Right lobe of liver (tissue), 4 donors: ENCODE results near the gene UBE2N.
"Not testable (repeated sequence)": the region's sequence is repeated elsewhere in the genome, so short reads cannot be mapped to it uniquely, and the experiment has no call there.

Source experiments
- POLR2A ChIP-seq: fragments of 450-650 bp; IDR thresholded peaks from one replicate; pipeline ENCODE4 v1.6.1; 2017; ENCODE audit warnings: antibody characterized with exemption, mild to moderate bottlenecking
- TF ChIP-seq, protein P1 (sequence below), 4 donors: fragments of 200-600 bp in 3 of 4; fragments of 450-650 bp in 1 of 4; IDR thresholded peaks; one replicate each; pipeline versions ENCODE4 v1.5.1 to v1.8.0; 2016 to 2022; ENCODE audit warnings: antibody characterized with exemption in 4 of 4, mild to moderate bottlenecking in 2 of 4
- donor health status: DM: no; HTN: no; CAD: no.
- donor health status: DM: no; HTN: no; CAD: no.
- donor health status: DM: no; HTN: yes; CAD: no.

DNA sequence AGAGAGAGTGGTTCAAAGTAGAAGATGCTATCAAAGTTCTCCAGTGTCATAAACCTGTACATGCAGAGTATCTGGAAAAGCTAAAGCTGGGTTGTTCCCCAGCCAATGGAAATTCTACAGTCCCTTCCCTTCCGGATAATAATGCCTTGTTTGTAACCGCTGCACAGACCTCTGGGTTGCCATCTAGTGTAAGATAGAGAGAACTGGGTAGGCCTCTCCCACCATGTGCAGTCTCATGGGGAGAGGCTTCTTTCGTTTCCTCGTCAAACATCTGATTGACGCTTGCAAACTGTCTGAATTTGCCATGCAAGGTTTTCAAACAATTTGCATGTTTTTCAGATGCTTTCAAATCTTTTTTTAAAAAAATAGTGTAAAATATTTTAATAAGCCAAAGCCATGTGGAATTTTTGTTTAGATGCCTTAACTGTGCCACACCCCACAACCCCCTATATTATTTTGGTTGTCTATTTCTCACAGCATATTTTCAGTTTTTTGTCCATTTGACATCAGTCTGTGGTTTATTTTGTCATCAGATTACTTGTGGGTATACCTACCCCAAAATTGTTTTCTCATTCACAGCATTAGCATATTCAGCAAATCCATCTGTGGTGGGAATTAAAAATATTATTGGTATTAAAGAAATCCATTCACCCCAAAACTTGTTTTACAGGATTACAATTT is 42.4 kb downstream of the UBE2N start:
- TF ChIP-seq, protein P1, sequence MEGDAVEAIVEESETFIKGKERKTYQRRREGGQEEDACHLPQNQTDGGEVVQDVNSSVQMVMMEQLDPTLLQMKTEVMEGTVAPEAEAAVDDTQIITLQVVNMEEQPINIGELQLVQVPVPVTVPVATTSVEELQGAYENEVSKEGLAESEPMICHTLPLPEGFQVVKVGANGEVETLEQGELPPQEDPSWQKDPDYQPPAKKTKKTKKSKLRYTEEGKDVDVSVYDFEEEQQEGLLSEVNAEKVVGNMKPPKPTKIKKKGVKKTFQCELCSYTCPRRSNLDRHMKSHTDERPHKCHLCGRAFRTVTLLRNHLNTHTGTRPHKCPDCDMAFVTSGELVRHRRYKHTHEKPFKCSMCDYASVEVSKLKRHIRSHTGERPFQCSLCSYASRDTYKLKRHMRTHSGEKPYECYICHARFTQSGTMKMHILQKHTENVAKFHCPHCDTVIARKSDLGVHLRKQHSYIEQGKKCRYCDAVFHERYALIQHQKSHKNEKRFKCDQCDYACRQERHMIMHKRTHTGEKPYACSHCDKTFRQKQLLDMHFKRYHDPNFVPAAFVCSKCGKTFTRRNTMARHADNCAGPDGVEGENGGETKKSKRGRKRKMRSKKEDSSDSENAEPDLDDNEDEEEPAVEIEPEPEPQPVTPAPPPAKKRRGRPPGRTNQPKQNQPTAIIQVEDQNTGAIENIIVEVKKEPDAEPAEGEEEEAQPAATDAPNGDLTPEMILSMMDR (IDR thresholded peaks at IDR 0.05): not testable (repeated sequence)
- not testable (repeated sequence) for TF ChIP-seq POLR2A
